Kidney (tissue), 14 donors: ENCODE results near the gene ROBO3. TPM values are rescaled to one million over a fixed set of nuclear protein-coding genes. Genes with fewer than 3 reads are reported as not detected.

Source experiments
- DNase-seq, 5 donors: peaks; one replicate each; pipeline ENCODE4 v3.0.0-alpha.2; 2013 to 2020
- FAIRE-seq: peaks from 2 replicates; lab custom pipeline; 2012; peaks lifted over from hg19 to GRCh38; lab: Jason Lieb, UNC
- H3K27ac ChIP-seq, 2 donors: one replicate each; pipeline ENCODE4 v1.7.0; 2013; ENCODE audit warnings: low read depth in 2 of 2, low read length in 2 of 2, inconsistent platforms in 1 of 2
- H3K27me3 ChIP-seq: one replicate; pipeline ENCODE4 v1.7.1; 2013; ENCODE audit warnings: low read length, inconsistent platforms; ENCODE audit not compliant: control insufficient read depth, insufficient read depth
- H3K36me3 ChIP-seq, 3 donors: one replicate each; pipeline versions ENCODE4 v1.7.0 to v1.7.1; 2013; ENCODE audit warnings: low read length in 3 of 3, control low read depth in 1 of 3, inconsistent platforms in 1 of 3; ENCODE audit not compliant: insufficient read depth in 3 of 3, control insufficient read depth in 2 of 3
- H3K4me1 ChIP-seq, 3 donors: one replicate each; pipeline versions ENCODE4 v1.7.0 to v1.7.1; 2013; ENCODE audit warnings: low read length in 3 of 3, inconsistent platforms in 1 of 3, low read depth in 1 of 3; ENCODE audit not compliant: control insufficient read depth in 2 of 3, insufficient read depth in 2 of 3
- H3K4me3 ChIP-seq, 3 donors: one replicate each; pipeline versions ENCODE4 v1.7.0 to v1.8.1; 2013; ENCODE audit warnings: low read length in 3 of 3, control low read depth in 1 of 3, inconsistent platforms in 1 of 3
- H3K9ac ChIP-seq, 3 donors: one replicate each; pipeline versions ENCODE4 v1.7.0 to v1.7.1; 2013; ENCODE audit warnings: low read length in 3 of 3, control low read depth in 1 of 3, inconsistent platforms in 1 of 3
- H3K9me3 ChIP-seq, 3 donors: one replicate each; pipeline versions ENCODE4 v1.7.0 to v1.7.1; 2013; ENCODE audit warnings: low read length in 3 of 3, control low read depth in 1 of 3, inconsistent platforms in 1 of 3; ENCODE audit not compliant: control insufficient read depth in 2 of 3, insufficient read depth in 1 of 3
- CTCF ChIP-seq: IDR thresholded peaks from 3 replicates; pipeline ENCODE4 v1.5.1; 2012; ENCODE audit warnings: mild to moderate bottlenecking, moderate library complexity, borderline replicate concordance; ENCODE audit not compliant: insufficient read depth; ENCODE audit errors: extremely low read depth
- intact Hi-C: fragments of 100-400 bp; cut with DNase I; formaldehyde crosslinking; loops from one replicate; pipeline ENCODE4 v1.11.1; 2022
- polyA plus RNA-seq: library from polyadenylated mRNA; stranded (reverse); fragments of 350-450 nt; fragmentation: Illumina TruSeq; extraction: RNeasy Lipid Tissue Mini Kit (QIAGEN cat#74804); gene quantifications from one replicate; pipeline ENCODE4 v1.2.3, GENCODE V29; 2014; ENCODE audit warnings: low read depth, low replicate concordance; ENCODE audit not compliant: insufficient read depth
- total RNA-seq: library from RNA; stranded (reverse); fragmentation: NEBNext Ultra II Directional; extraction: Animal tissue kit (Norgen Biotek cat#: 25700); gene quantifications from one replicate; pipeline ENCODE4 v1.2.1, GENCODE V29; 2021
- donor health status: control.
- donor health status: control.
- donor health status: control.
- donor health status: control.
- donor health status: control.
- donor health status: DM: yes; HTN: yes; CAD: no.
- donor health status: Normal renal cell carcinoma (clear cell type).

Gene ROBO3
- total and polyA plus RNA-seq, 2 donors from 2014 or later, result 8.7 to 12.3 TPM

GRCh38 chr11:124890683-124891372 lies 25.6 kb downstream of the ROBO3 start:
- no peak for TF ChIP-seq CTCF
- no peaks in the 10 kb centered on the region for H3K27me3 ChIP-seq
- peak in 1 of 5 donors; percentile 22 for DNase-seq
- no peaks in the 10 kb centered on the region for H3K36me3 ChIP-seq
- H3K27ac ChIP-seq, result no peak overlapping the region
- no peaks in the 10 kb centered on the region for H3K9me3 ChIP-seq
- H3K9ac ChIP-seq, result no peak overlapping the region
- FAIRE-seq, result no peak
- H3K4me1 ChIP-seq, result peaks cover 0 to 23% (median 3%) of the 10 kb centered on the region in 3 donors
- H3K4me3 ChIP-seq, result no peak overlapping the region
- intact Hi-C loops, result no loop called here

- no peak overlapping the region for H3K4me3 ChIP-seq
- DNase-seq (peak in 3 of 5 donors; percentile 45 to 87 (median 60)), FAIRE-seq (no peak)
- no peaks in the 10 kb centered on the region for H3K9me3 ChIP-seq
- H3K27me3 ChIP-seq, result no peaks in the 10 kb centered on the region
- H3K36me3 ChIP-seq, result no peaks in the 10 kb centered on the region
- TF ChIP-seq CTCF, result no peak
- no peak overlapping the region for H3K9ac ChIP-seq
- H3K4me1 ChIP-seq, result peaks cover 0 to 23% (median 3%) of the 10 kb centered on the region in 3 donors
- no peak overlapping the region for H3K27ac ChIP-seq
- intact Hi-C loops, result no loop called here
Measured at GRCh38 chr11:124891373-124891861, 26.2 kb downstream of the ROBO3 start.

GRCh38 chr11:124892146-124892545 lies 26.9 kb downstream of the ROBO3 start:
- H3K27me3 ChIP-seq, result no peaks in the 10 kb centered on the region
- H3K4me3 ChIP-seq, result no peak overlapping the region
- intact Hi-C loops, result no loop called here
- peaks cover 0 to 25% (median 3%) of the 10 kb centered on the region in 3 donors for H3K4me1 ChIP-seq
- H3K36me3 ChIP-seq, result no peaks in the 10 kb centered on the region
- no peak for TF ChIP-seq CTCF
- H3K27ac ChIP-seq, result peak overlapping the region in 1 of 2 donors; percentile 1
- DNase-seq (peak in 1 of 5 donors; percentile 8), FAIRE-seq (no peak)
- no peak overlapping the region for H3K9ac ChIP-seq
- no peaks in the 10 kb centered on the region for H3K9me3 ChIP-seq
